Measurements from ENCODE around the gene FYN. TPM values are rescaled to one million over a fixed set of nuclear protein-coding genes. Genes with fewer than 3 reads are reported as not detected.

FYN gene
- total and polyA plus RNA-seq, 2 of the 8 experiments (the other 6 are each of a cell fraction or from before 2014, with no cell fraction given), result 46.8 to 97.2 TPM

- TF ChIP-seq CHD7 (IDR thresholded peaks at IDR 0.05; ENCODE audit: insufficient replicate concordance, low read length) (no peak), CHD1 (IDR thresholded peaks at IDR 0.05; ENCODE audit: low read depth, low read length) (no peak), HDAC6 (IDR thresholded peaks at IDR 0.05; ENCODE audit: low read depth, low read length) (no peak), KDM5A (IDR thresholded peaks at IDR 0.05; ENCODE audit: low read length) (no peak), PHF8 (conservative IDR thresholded peaks at IDR 0.05; ENCODE audit: low read depth, low read length) (no peak), NANOG (IDR thresholded peaks at IDR 0.05; ENCODE audit: insufficient read depth, low read depth, low read length, poor library complexity, severe bottlenecking) (no peak), SIN3A (conservative IDR thresholded peaks at IDR 0.05 in 1 of 2, IDR thresholded peaks at IDR 0.05 in 1 of 2; ENCODE audit: low read depth in 1 of 2, low read length in 2 of 2) (no peak), SAP30 (IDR thresholded peaks at IDR 0.05; ENCODE audit: insufficient read depth, insufficient replicate concordance, low read length) (no peak), RFX5 (IDR thresholded peaks at IDR 0.05; ENCODE audit: borderline replicate concordance, low read depth, low read length) (no peak)
Observed at GRCh38 chr6:111700135-111700690, 173.0 kb downstream of the FYN start (continued).
